NCI-H446 (cell line): ENCODE data around the gene EXOC4.

ENCODE experiments used
- DNase-seq, 2 experiments: peaks; one replicate each; lab custom pipeline; 2025; lab: John Stamatoyannopoulos, UW

The EXOC4 gene

GRCh38 chr7:133828906-133829305 lies 576.0 kb downstream of the EXOC4 start:
- DNase-seq, result no peak

GRCh38 chr7:133829336-133829897 lies 576.5 kb downstream of the EXOC4 start:
- no peak for DNase-seq

- DNase-seq, result no peak
Observed at GRCh38 chr7:133830081-133830480, 577.2 kb downstream of the EXOC4 start.

GRCh38 chr7:133836666-133837065 lies 583.8 kb downstream of the EXOC4 start:
- no peak for DNase-seq

DNA sequence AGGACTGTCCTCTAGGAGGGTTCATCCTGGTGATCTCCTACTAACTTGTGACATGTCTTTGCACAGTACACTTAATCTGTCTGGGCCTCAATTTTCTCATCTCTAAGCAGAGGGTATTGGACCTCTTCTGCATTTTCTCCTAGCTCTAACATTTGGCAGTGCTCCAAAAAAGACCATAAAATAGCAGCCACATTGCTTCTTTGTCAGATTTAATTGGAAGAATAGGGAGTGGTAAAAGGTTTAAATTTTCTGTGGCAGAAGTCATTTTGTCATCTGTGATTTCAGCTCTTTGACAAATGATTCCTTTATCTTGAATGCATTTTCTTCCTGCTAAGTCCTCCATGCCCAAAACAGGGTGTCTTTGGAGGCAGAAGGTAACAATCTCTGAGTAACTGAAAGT lies 584.3 kb downstream of the EXOC4 start:
- peak in 1 of 2 experiments; percentile 21 for DNase-seq

DNA sequence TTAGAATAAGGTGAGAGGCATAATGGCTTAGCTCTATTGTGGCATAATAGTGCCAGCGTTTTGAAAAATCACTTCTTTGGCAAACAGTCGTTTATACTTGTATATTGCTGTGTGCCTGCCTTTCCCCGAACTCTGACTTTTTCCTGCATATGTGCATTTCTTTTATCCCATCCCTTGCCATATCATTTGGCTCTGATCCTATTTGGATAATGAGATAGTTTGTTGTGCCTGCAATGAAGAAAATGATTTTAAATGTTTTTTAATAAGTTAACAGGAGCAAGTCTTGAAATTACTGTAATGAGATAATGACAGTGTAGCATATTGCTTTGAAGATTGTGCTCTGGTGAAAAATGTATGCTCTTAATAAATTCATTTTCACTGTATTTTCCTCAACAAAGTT lies 586.2 kb downstream of the EXOC4 start:
- DNase-seq, result no peak

DNA sequence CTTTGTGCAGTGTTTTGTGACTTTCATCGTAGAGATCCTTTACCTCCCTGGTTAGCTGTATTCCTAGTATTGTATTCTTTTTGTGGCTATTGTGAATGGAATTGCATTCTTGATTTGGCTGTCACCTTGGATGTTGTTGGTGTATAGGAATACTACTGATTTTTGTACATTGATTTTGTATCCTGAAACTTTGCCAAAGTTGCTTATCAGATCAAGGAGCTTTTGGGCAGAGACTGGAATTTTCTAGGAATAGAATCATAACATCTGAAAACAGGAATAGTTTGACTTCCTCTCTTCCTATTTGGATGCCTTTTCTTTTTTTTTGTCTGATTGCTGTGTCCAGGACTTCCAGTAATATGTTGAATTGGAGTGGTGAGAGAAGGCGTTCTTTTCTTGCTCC lies 590.5 kb downstream of the EXOC4 start:
- no peak for DNase-seq

- DNase-seq, result no peak
Observed at GRCh38 chr7:133845005-133845404, 592.1 kb downstream of the EXOC4 start.

- DNase-seq, result no peak
Observed at GRCh38 chr7:133846203-133846945, 593.5 kb downstream of the EXOC4 start.

- DNase-seq, result peak in 1 of 2 experiments; percentile 8
Observed at GRCh38 chr7:133850497-133851280, 597.8 kb downstream of the EXOC4 start.

GRCh38 chr7:133851411-133851810 lies 598.5 kb downstream of the EXOC4 start:
- DNase-seq, result no peak

GRCh38 chr7:133853706-133854276 lies 600.9 kb downstream of the EXOC4 start:
- peak in 1 of 2 experiments; percentile 47 for DNase-seq

GRCh38 chr7:133854739-133855138 lies 601.9 kb downstream of the EXOC4 start:
- peak in 1 of 2 experiments; percentile 58 for DNase-seq

- DNase-seq, result no peak
Observed at GRCh38 chr7:133857376-133858119, 604.7 kb downstream of the EXOC4 start.

- no peak for DNase-seq
Observed at GRCh38 chr7:133858311-133858710, 605.4 kb downstream of the EXOC4 start.

DNA sequence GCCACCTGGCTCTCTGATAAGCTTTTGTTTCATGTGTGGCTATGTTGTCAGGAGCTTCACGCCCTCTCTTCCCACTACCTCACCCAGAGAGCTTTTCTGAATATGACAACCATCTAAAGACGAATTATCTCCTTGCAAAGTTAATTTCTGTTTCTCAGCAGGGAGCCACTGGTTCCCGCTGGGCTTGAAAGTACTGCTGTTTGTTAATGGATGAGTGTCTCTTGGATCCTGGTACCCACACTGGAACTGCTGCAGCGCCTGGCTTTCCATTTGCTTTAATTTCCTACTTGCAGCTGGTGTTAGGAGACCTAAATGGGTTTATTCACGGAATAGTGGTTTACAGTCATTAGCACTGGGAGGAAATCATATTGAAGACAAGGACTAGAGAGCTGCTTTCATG lies 606.4 kb downstream of the EXOC4 start:
- DNase-seq, result peak in 1 of 2 experiments; percentile 34

DNA sequence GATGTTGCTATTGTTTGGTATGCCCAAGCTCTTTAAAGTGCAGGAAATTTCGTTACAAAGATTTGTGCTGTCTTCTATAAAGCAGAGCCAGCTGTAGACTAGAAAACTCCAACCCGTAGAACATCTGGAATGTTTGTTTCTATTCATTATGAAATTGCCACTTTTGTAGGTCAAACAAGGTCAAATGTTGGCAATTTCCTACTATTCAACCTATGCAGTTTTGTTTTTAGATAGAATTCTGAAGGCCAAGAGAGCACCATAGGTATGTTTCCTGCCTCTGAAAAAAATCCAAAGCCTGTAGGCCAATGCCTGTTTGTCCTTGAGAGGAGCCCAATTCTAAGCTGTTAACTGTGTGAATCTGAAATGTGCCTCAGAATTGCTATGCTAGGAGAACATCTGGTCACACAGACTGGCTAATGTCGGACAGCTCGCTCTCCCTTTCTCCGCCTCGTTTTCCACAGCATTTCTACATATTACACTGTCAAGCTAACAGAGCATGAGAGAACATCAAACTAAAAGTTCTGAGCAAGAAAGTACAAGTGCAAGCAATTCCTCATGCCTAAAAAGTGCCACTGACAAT lies 607.1 kb downstream of the EXOC4 start:
- DNase-seq, result no peak

GRCh38 chr7:133860628-133861335 lies 607.9 kb downstream of the EXOC4 start:
- no peak for DNase-seq

DNA sequence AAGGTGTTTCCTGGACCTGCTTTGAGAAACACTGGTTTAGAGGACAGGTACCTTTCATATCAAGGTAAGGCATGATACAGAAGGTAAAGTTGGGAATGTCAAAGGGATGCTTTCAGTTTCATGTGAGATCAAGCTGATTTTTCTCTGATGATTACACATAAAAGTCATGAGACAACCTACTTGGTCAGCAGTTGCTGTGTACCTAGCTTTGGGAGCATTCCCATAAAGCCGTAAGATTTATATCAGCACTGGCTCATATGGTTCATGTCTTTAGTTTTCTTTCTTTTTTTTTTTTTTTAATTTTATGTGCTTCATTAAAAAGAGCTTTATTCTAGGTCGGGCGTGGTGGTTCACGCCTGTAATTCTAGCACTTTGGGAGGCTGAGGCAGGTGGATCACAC lies 609.0 kb downstream of the EXOC4 start:
- DNase-seq, result no peak

DNA sequence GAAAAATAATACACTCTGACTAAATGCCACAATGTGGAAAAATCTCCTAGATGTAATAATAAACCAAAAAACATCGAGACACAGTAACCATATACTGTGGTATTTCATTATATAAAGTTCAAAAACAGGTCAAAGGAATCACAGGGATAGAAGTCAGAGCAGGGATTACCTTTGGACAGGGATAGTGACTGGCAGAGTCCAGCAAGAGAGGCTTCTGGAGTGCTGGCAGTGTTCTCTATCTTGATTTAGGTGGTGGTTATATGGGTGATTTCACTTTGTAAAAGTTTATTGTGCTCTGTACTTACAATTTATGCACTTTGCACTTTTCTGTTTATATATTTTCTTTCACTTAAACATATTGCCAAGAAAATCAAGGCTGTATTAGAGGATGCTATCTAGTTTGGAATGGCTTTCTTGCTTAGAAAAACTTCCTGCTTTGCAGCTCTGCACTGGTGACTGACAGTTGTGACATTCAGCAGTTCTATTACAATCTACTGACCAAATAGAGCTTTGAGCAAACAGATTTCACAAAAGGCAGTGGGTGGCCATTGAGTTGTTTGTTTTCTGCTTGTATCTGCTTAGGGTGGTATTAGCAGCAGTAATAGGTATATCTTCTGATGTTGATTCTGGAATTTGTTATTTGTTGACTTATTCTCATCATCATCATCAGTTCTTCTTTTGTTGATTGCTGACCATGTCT lies 610.6 kb downstream of the EXOC4 start:
- DNase-seq, result no peak
